Mesenchymal stem cell (in vitro differentiated cells and primary cell): Measurements from ENCODE around the gene CEACAM16.

ENCODE experiments used
- DNase-seq: peaks from one replicate; pipeline ENCODE4 v3.0.0-alpha.2; 2013
- H2AFZ ChIP-seq: one replicate; pipeline ENCODE4 v1.6.1; 2013; ENCODE audit warnings: low read depth, mild to moderate bottlenecking, control low read depth, inconsistent platforms, low read length, moderate library complexity
- H2AK5ac ChIP-seq: 2 replicates; pipeline ENCODE4 v1.6.1; 2013; ENCODE audit warnings: low read length, moderate library complexity, mild to moderate bottlenecking, inconsistent platforms; ENCODE audit not compliant: severe bottlenecking
- H2BK120ac ChIP-seq: one replicate; pipeline ENCODE4 v1.6.1; 2013; ENCODE audit warnings: low read depth, mild to moderate bottlenecking, inconsistent platforms, low read length, moderate library complexity
- H2BK12ac ChIP-seq, 2 experiments: one replicate each; pipeline ENCODE4 v1.6.1; 2013; ENCODE audit warnings: inconsistent platforms in 2 of 2, low read length in 2 of 2, mild to moderate bottlenecking in 2 of 2, moderate library complexity in 2 of 2, control low read depth in 1 of 2
- H2BK15ac ChIP-seq: one replicate; pipeline ENCODE4 v1.6.1; 2013; ENCODE audit warnings: mild to moderate bottlenecking, low read depth, inconsistent platforms; ENCODE audit not compliant: poor library complexity, severe bottlenecking
- H2BK5ac ChIP-seq: 2 replicates; pipeline ENCODE4 v1.6.1; 2013; ENCODE audit warnings: low read depth, mild to moderate bottlenecking, low read length, control low read depth, inconsistent platforms; ENCODE audit not compliant: poor library complexity, severe bottlenecking
- H3K14ac ChIP-seq, 2 experiments: one replicate each; pipeline ENCODE4 v1.6.1; 2013; ENCODE audit warnings: inconsistent platforms in 2 of 2, low read length in 2 of 2, control low read depth in 1 of 2, mild to moderate bottlenecking in 1 of 2, moderate library complexity in 1 of 2
- H3K18ac ChIP-seq, 2 experiments: one replicate each; pipeline ENCODE4 v1.6.1; 2013; ENCODE audit warnings: inconsistent platforms in 2 of 2, low read length in 2 of 2, control low read depth in 1 of 2, low read depth in 1 of 2, mild to moderate bottlenecking in 1 of 2
- H3K23ac ChIP-seq, 2 experiments: one replicate each; pipeline ENCODE4 v1.6.1; 2013; ENCODE audit warnings: inconsistent platforms in 2 of 2, low read length in 2 of 2, mild to moderate bottlenecking in 2 of 2, moderate library complexity in 2 of 2, control low read depth in 1 of 2
- H3K27ac ChIP-seq: 2 replicates; pipeline ENCODE4 v1.5.1; 2013; ENCODE audit warnings: mild to moderate bottlenecking, moderate library complexity, low read length, control low read depth, inconsistent platforms; ENCODE audit not compliant: poor library complexity, severe bottlenecking
- H3K27me3 ChIP-seq, 2 experiments: 2 replicates each; pipeline versions ENCODE4 v1.6.1 to v1.7.0; 2013; ENCODE audit warnings: low read length in 2 of 2, mild to moderate bottlenecking in 2 of 2, moderate library complexity in 2 of 2, control low read depth in 1 of 2, inconsistent platforms in 1 of 2; ENCODE audit not compliant: control insufficient read depth in 1 of 2, insufficient read depth in 1 of 2
- H3K36me3 ChIP-seq, 2 experiments: 2 replicates each; pipeline versions ENCODE4 v1.6.1 to v1.7.0; 2013; ENCODE audit warnings: low read length in 2 of 2, control low read depth in 1 of 2, inconsistent platforms in 1 of 2, low read depth in 1 of 2, mild to moderate bottlenecking in 1 of 2; ENCODE audit not compliant: insufficient read depth in 2 of 2, control insufficient read depth in 1 of 2
- H3K4ac ChIP-seq, 2 experiments: one replicate each; pipeline ENCODE4 v1.6.1; 2013; ENCODE audit warnings: inconsistent platforms in 2 of 2, low read length in 2 of 2, mild to moderate bottlenecking in 2 of 2, moderate library complexity in 2 of 2, control low read depth in 1 of 2, low read depth in 1 of 2
- H3K4me1 ChIP-seq: 2 replicates; pipeline ENCODE4 v1.6.1; 2013; ENCODE audit warnings: low read depth, low read length, control low read depth; ENCODE audit not compliant: control insufficient read depth, insufficient read depth
- H3K4me2 ChIP-seq: 2 replicates; pipeline ENCODE4 v1.6.1; 2013; ENCODE audit warnings: low read length, mild to moderate bottlenecking, inconsistent platforms; ENCODE audit not compliant: poor library complexity, severe bottlenecking
- H3K4me3 ChIP-seq, 2 experiments: 2 replicates each; pipeline versions ENCODE4 v1.5.1 to v1.7.0; 2013; ENCODE audit warnings: low read length in 2 of 2, mild to moderate bottlenecking in 2 of 2, control low read depth in 1 of 2, low read depth in 1 of 2; ENCODE audit not compliant: insufficient read depth in 1 of 2
- H3K79me1 ChIP-seq: replicated peaks from 2 replicates; pipeline ENCODE4 v1.6.1; 2013; ENCODE audit warnings: mild to moderate bottlenecking, control low read depth, low read length, inconsistent platforms; ENCODE audit not compliant: poor library complexity, severe bottlenecking
- H3K9ac ChIP-seq: 2 replicates; pipeline ENCODE4 v1.7.0; 2013; ENCODE audit warnings: mild to moderate bottlenecking, low read length, moderate library complexity
- H3K9me3 ChIP-seq: 2 replicates; pipeline ENCODE4 v1.7.0; 2013; ENCODE audit warnings: mild to moderate bottlenecking, low read length; ENCODE audit not compliant: control insufficient read depth
- H4K8ac ChIP-seq: one replicate; pipeline ENCODE4 v1.6.1; 2013; ENCODE audit warnings: inconsistent platforms, mild to moderate bottlenecking, low read length, moderate library complexity
- H4K91ac ChIP-seq: one replicate; pipeline ENCODE4 v1.6.1; 2013; ENCODE audit warnings: mild to moderate bottlenecking, low read length, inconsistent platforms
- WGBS: methylation state at CpG from one replicate; pipeline ENCODE4 v1.1.7; 2013; ENCODE audit warnings: mixed read lengths; 5-methylcytosine and 5-hydroxymethylcytosine counted together

Gene CEACAM16

GRCh38 chr19:44728178-44728577, 29.2 kb downstream of the CEACAM16 start:
- H4K91ac ChIP-seq = no peak overlapping the region
- H3K36me3 ChIP-seq = no peaks in the 10 kb centered on the region
- no peaks in the 10 kb centered on the region for H3K27me3 ChIP-seq
- H2BK120ac ChIP-seq = no peak overlapping the region
- no peaks in the 10 kb centered on the region for H3K79me1 ChIP-seq
- H3K4ac ChIP-seq = no peak overlapping the region
- H3K9me3 ChIP-seq = no peaks in the 10 kb centered on the region
- peaks cover 11% of the 10 kb centered on the region for H3K4me1 ChIP-seq
- H3K14ac ChIP-seq = no peak overlapping the region
- no peak overlapping the region for H3K4me2 ChIP-seq
- H3K9ac ChIP-seq = no peak overlapping the region
- H3K23ac ChIP-seq = no peak overlapping the region
- H2BK5ac ChIP-seq = no peak overlapping the region
- H3K27ac ChIP-seq = no peak overlapping the region
- H2BK15ac ChIP-seq = no peak overlapping the region
- no peak for DNase-seq
- no peak overlapping the region for H2AFZ ChIP-seq
- H2BK12ac ChIP-seq = no peak overlapping the region
- WGBS = 70% methylated on average over 6 of the region's 6 CpGs
- no peak overlapping the region for H3K18ac ChIP-seq
- no peak overlapping the region for H4K8ac ChIP-seq
- H2AK5ac ChIP-seq = no peak overlapping the region
- H3K4me3 ChIP-seq = no peak overlapping the region

- no peak overlapping the region for H3K4me3 ChIP-seq
- H2AFZ ChIP-seq = no peak overlapping the region
- H3K9ac ChIP-seq = no peak overlapping the region
- H2BK5ac ChIP-seq = no peak overlapping the region
- no peak overlapping the region for H4K8ac ChIP-seq
- H2AK5ac ChIP-seq = no peak overlapping the region
- H3K4ac ChIP-seq = no peak overlapping the region
- H4K91ac ChIP-seq = no peak overlapping the region
- WGBS = 95% methylated on average over 8 of the region's 8 CpGs
- H3K9me3 ChIP-seq = no peaks in the 10 kb centered on the region
- H3K23ac ChIP-seq = no peak overlapping the region
- no peaks in the 10 kb centered on the region for H3K36me3 ChIP-seq
- H3K18ac ChIP-seq = no peak overlapping the region
- H2BK15ac ChIP-seq = no peak overlapping the region
- H3K4me2 ChIP-seq = no peak overlapping the region
- H2BK120ac ChIP-seq = no peak overlapping the region
- H2BK12ac ChIP-seq = no peak overlapping the region
- no peak overlapping the region for H3K14ac ChIP-seq
- H3K27me3 ChIP-seq = no peaks in the 10 kb centered on the region
- H3K79me1 ChIP-seq = no peaks in the 10 kb centered on the region
- no peak for DNase-seq
- peaks cover 8% of the 10 kb centered on the region for H3K4me1 ChIP-seq
- no peak overlapping the region for H3K27ac ChIP-seq
Observed at GRCh38 chr19:44729516-44730033, 30.6 kb downstream of the CEACAM16 start.

- WGBS = 100% methylated on average over 2 of the region's 5 CpGs
- Histone ChIP-seq H4K8ac (no peak overlapping the region), H3K79me1 (no peaks in the 10 kb centered on the region), H3K18ac (no peak overlapping the region), H3K27me3 (no peaks in the 10 kb centered on the region), H3K4me2 (no peak overlapping the region), H3K23ac (no peak overlapping the region), H2BK5ac (no peak overlapping the region), H3K9ac (no peak overlapping the region), H4K91ac (no peak overlapping the region), H2BK15ac (no peak overlapping the region), H3K9me3 (no peaks in the 10 kb centered on the region), H3K27ac (no peak overlapping the region), H3K14ac (no peak overlapping the region), H2AK5ac (no peak overlapping the region), H3K36me3 (no peaks in the 10 kb centered on the region), H2BK12ac (no peak overlapping the region), H2AFZ (no peak overlapping the region), H2BK120ac (no peak overlapping the region), H3K4me3 (no peak overlapping the region), H3K4ac (no peak overlapping the region), H3K4me1 (no peaks in the 10 kb centered on the region)
- DNase-seq = no peak
Observed at GRCh38 chr19:44731081-44731480, 32.1 kb downstream of the CEACAM16 start.

DNA sequence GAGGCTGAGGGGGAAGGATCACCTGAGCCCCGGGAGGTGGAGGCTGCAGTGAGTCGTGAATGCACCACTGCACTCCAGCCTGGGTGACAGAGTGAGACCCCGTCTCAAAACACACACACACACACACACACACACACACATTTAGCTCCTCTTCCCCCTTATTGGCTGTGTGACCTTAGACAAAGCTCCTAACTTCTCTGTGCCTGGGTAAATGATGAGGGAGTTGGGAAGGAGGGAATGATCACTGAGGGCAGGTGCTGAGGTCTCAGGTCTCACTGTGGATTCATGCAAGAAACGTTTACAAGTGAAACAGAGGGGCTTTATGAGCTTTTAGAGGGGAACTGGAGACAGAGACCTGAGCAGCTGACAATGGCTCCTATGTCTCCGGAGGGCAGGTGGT, 32.7 kb downstream of the CEACAM16 start:
- no peak overlapping the region for H2BK120ac ChIP-seq
- WGBS = 66% methylated on average over 4 of the region's 5 CpGs
- H2AK5ac ChIP-seq = no peak overlapping the region
- H2AFZ ChIP-seq = no peak overlapping the region
- no peak overlapping the region for H3K23ac ChIP-seq
- H2BK5ac ChIP-seq = no peak overlapping the region
- no peaks in the 10 kb centered on the region for H3K79me1 ChIP-seq
- no peak overlapping the region for H3K14ac ChIP-seq
- no peak overlapping the region for H3K27ac ChIP-seq
- H3K4me1 ChIP-seq = no peaks in the 10 kb centered on the region
- no peak for DNase-seq
- H4K91ac ChIP-seq = no peak overlapping the region
- no peak overlapping the region for H3K18ac ChIP-seq
- H4K8ac ChIP-seq = no peak overlapping the region
- no peak overlapping the region for H3K4ac ChIP-seq
- no peak overlapping the region for H2BK15ac ChIP-seq
- H3K9ac ChIP-seq = no peak overlapping the region
- H3K9me3 ChIP-seq = no peaks in the 10 kb centered on the region
- H3K27me3 ChIP-seq = no peaks in the 10 kb centered on the region
- H3K4me3 ChIP-seq = no peak overlapping the region
- no peaks in the 10 kb centered on the region for H3K36me3 ChIP-seq
- H2BK12ac ChIP-seq = no peak overlapping the region
- no peak overlapping the region for H3K4me2 ChIP-seq
